MV-4-11 (cell line): ENCODE data around the gene ADAM12.
"Not testable (repeated sequence)": the region's sequence is repeated elsewhere in the genome, so short reads cannot be mapped to it uniquely, and the experiment has no call there.

Experiments used
- DNase-seq: peaks from one replicate; lab custom pipeline; 2025; lab: John Stamatoyannopoulos, UW

The ADAM12 gene

DNA sequence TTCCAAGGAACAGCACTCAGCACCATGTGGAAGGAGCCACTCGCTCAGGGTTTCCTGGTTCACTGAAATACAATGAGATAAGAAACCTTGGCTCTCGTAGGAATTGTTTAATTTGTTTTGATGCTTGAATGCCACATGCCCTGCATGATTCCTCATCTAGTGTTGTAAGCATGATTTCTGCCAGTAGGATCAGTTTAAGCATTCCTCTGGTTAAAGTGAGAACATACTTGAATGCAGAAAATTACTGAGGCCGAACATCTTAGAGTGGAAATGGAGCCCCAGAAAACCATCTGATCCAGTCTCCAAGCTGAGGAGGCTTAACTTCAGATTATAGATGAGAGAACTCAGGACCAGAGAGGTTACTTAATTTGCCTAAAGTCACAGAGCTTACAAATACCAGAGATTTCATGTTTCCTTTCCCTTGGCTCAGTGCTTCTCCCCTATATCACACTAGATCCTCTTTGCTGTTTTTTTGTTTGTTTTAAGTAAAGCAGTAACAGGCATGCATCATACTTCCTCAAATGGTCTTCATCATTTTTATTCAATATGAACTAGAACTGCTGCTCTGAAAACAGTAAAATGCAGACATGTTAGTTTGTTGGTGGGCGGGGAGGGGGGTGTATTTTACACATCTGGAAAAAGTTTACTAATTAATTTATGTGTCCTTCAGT is 125.1 kb downstream of the ADAM12 start:
- no peak for DNase-seq

DNA sequence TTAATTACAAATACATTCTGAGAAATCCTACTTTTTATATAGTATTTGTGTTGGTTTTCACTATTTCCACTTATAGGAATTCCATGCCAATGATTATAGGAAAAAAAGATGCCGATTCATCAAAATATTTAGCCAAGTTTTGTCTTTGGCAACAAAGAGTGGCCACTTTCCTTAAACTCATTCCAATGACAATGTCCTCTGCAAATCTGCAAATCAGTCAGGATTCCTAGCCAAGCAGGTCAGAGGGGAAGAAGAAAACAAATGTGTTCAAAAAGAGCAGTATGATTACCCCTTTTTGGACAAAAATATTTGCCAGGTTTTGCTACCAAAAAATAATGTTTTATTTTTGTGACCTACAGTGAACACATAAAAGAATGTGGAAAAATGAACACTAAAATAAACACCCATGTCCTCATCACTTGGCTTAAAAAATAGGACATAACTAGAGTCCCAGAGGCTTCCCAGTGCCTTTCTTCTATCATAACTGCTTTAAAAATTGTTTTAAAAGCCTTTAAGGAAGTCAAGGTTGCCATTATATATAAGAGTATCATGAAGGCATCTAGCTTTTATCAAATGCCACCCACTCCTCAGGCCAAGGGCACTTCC is 125.9 kb downstream of the ADAM12 start:
- no peak for DNase-seq

DNA sequence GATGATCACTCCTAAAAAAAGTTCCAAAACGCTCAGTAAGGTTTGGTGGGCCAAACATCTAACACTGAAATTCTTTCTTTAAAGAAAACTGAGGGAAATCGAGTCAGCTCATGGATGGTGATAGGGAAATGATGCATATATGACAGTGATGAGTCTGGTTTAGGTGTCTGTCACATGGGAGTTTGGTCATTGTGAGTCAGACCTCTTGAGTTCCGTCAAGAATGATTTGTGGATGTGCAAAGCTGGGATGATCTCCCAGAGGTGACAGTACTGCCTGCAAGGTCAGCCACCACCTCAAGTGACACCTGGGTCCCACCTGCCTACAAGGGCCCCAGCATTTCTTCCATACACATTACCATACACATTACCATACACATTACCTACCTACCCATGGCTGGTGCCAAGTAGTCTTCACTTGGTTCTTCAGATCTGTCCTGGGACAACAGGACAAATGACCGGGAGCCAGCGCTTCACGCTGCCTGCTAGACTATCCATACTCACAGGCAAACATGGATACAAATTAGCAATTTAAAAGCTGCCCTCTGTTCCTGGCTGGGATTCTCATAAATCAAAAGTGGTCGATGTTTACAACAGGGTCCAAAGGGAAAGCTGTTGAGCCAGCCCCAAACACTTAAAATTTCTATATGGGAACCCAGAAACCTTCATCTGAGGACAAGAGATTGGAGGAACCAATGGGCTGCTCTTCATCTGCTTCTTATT is 128.4 kb downstream of the ADAM12 start:
- DNase-seq: no peak

DNA sequence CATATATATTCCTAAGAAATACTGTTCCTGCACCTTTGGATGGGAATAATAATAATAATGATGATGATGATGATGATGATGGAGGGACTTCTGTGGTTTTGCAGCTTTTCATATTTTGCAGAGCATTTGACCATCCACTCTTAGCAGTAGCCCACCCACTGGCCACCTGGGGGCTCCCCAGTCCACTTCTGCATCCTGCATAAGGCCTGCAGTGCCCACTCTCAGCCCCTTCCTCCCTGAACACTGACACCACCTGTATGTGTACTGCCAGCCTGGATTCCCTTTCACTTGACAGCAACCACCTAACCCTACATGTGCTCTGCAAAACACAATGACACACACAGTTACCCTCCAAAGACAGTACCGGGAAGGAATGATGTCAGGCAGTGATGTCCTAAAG is 131.4 kb downstream of the ADAM12 start:
- DNase-seq: no peak

DNA sequence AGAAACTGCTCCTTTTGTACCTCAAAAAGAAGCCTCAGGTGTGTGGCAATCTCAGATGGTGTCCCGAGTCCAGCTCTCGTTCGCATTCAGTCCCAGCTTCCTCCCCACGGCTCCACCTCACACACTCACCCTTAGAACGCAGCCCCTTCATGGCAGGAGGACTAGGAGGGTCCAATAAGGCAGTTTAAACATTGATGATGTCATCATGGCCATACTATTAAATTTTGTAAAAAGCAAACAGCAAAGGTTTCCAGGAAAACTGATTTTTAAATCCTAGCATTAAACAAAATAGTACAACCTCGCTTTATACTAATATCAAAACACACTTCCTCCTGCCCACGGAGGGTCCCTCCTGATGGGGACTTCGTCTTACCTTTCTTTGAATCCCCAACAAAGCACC is 133.0 kb downstream of the ADAM12 start:
- no peak for DNase-seq

DNA sequence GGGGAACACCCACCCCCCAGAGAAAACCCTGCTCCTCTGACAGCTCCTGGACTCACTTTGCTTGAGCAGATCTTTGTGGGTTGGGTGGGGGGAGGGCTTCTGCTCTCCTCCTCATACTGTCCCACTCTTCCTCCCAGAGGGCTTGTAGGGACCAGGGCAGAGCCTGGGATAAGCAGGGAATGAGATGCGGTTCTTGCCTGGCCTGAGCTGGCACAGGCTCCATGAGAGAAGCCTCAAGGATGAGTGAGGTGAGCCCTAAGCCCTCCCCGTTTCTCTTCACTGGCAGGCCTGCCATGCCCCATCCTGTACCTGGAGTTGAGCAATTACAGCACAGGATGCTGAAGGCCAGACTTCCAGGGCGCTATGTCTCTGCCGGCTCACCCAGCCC is 134.7 kb downstream of the ADAM12 start:
- DNase-seq: no peak

DNA sequence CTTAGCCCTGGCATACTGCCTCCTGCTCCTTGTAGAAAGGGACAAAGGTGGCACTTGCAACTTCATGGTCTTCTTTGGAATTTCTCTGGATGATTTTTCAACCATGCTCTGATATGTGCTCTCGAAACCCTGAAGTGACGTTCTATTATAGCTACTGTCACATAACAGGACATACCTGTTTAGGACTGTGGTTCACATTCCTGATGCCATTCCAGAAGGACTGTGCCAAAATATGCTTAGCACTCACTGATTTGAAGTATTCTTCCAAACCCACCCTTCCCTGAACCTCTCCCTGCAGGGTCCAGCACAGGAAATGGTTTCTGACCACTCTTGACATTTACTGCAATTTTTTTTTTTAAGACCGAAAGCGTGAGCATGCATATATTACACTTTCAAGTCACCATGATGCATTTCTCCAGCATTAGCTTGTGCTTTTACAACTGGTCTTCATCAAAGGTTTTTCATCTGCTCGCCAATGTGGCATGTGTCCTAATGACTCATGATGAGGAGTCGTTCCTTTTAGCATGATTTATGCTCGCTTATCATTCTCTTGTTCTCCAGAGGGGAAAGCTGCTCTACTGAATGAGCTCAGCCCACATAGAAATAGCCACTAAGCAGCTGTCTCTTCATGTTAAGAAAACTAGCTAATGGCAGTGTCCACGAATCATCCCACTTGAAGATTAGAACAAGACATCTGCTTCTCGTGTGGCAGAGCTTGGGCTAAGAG is 135.2 kb downstream of the ADAM12 start:
- no peak for DNase-seq

DNA sequence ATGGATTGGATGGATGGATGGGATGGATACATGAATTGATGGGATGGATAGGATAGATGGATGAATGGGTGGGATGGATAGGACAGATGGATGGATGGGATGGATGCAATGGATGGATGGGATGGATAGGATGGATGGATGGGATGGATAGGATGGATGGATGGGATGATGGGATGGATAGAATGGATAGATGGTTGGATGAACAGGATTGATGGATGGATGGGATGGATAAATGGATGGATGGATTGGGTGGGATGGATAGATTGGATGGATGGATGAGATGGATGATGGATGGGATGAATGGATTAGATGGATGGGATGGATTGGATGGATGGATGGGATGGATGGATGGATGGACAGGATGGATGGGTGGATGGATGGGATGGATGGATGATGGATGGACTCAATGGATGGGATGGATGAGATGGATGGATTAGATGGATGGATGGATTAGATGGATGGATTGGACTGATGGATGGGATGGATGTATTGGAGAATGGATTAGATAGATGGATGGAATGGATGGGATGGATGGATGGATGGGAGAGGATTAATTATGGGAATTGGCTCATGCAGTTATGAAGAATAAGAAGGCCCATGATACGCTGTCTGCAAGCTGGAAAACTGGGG is 136.4 kb downstream of the ADAM12 start:
- DNase-seq: no peak

DNA sequence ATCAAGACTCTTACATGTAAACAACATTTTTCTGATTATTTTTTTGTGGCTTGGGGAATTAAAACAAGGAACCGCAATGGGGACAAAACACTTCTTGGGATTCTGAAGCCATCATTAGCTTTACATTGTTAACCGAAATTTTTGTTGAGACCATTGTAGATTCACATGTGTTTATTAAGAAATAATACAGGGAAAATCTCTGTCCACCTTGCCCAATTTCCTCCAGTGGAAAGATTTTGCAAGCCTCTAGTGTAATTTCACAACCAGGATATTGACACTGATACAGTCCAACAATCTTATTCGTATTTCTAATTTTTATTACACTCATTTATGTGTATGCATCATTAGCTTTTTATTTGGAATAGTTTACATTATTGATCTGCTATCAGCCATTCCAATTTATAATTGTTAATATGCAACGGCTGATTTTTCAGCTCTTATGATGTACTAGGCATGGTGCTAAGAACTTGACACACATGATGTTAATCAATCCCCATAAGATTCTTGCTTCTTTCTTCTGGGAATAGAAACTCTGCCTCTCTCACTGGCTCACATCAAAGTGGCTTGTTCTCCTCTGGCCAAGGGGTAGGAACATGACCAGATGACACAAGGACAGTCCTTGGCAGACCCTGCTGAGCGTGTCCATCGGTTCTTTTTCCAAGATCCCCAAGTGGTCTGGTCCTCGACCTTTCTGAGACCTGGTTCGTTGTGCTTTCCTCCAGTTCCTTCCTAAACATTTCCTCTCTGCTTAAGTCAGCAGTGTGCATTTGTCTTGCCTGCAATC is 137.6 kb downstream of the ADAM12 start:
- DNase-seq: no peak

DNA sequence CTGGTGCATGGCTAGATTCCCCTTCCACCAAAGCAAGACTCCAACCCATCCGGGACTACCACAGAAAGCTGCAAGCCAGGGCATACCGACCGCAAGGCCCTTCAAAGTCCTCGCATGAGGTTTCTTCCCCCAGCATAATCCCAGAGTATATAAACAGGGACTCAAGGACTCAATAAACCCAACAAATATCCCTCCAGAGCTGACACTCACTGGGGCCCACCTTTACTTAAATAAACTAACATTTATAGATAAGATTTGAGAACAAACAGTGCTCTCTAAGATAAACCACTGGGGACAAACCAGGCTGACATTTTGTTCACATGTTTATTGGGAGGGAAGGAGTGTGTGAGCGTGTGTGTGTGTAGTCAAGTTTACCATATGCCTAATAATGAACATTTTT is 138.2 kb downstream of the ADAM12 start:
- no peak for DNase-seq

DNA sequence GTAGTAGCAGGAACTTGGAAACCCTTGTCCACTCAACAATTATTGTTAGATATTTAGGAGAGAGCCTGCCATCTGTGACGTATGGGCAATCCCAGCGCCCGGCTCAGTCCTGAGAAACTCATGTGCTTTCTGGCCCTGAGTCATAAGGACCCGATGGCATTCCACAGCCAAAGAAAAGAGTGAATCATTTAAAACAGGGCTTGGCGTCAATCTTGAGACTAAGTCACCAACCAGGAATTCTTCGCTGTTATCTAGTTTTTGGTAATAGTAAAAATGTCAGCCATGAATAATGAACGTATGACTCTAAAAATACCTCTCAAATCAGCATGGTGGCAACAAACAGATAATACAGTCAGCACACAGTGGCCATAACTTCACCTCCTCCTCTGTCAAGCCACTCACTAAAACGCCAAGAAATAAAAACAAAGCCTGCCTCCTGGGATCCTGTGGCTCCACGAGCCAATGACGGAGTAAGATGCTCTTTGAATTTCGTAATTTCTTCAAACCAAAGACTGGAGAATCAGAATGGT is 140.8 kb downstream of the ADAM12 start:
- no peak for DNase-seq

DNA sequence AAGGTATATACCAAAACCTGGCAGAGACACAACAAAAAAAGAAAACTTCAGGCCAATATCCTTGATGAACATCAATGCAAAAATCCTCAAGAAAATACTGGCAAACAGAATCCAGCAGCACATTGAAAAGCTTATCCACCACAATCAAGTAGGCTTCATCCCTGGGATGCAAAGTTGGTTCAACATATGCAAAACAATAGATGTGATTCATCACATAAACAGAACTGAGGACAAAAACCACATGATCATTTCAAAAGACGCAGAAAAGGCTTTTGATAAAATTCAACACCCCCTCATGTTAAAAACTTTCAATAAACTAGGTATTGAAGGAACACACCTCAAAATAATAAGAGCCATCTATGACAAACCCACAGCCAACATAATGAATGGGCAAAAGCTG is 141.9 kb downstream of the ADAM12 start:
- DNase-seq: not testable (repeated sequence)

DNA sequence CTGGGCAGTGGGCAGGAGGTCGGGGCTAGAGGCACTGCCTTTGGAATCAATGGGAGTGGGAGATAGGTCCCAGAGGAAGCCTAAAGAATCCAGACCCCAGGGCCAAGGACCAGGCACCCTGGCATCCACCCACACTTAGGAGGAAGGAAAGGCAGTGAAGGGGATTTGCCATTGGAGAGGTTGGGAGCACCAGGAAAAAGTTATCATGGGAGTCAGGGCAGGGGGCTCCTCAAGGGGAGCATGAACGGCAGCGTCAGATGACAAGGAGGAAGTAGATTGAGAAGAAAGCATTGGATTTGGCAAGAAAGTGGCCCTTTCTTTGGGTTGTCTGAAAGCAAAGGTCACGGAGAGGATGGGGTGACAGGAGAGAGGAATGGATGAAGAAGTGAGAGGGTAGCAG is 142.8 kb downstream of the ADAM12 start:
- no peak for DNase-seq

DNA sequence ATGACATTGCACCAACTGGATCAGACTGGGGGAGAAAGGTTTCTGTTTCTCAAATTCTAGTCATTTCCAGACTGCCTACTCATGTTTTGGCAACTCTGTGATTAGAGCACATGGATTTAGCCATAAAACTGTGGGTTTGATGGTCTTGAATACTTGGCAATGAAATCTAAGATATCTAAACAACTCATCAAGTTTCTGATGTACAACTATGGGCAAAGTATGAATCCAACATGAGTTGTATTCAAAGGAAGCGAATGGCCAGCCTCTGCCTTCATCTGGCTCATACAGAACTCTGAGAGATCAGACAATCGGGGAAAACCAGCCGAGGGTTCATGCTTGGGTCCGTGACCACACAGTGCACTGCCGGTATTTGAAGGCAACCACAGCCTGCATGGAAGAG is 144.3 kb downstream of the ADAM12 start:
- DNase-seq: no peak

DNA sequence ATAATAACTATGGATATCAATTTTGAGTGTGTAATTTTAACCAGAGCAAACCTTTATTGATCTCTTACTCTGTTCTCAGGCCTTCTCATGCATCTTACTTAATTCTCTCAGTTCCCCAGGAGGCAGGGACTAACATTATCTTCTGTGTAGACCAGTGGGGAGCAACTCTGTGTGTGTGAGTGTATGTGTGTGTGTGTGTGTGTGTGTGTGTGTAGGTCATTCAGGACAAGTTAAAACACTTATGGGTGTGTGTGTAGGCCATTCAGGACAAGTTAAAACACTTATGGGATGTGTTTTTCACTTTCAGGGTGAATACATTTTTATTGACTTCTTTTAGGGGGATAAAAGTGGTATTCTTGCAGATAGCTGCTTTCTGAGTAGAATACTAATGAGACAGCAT is 145.0 kb downstream of the ADAM12 start:
- no peak for DNase-seq

DNA sequence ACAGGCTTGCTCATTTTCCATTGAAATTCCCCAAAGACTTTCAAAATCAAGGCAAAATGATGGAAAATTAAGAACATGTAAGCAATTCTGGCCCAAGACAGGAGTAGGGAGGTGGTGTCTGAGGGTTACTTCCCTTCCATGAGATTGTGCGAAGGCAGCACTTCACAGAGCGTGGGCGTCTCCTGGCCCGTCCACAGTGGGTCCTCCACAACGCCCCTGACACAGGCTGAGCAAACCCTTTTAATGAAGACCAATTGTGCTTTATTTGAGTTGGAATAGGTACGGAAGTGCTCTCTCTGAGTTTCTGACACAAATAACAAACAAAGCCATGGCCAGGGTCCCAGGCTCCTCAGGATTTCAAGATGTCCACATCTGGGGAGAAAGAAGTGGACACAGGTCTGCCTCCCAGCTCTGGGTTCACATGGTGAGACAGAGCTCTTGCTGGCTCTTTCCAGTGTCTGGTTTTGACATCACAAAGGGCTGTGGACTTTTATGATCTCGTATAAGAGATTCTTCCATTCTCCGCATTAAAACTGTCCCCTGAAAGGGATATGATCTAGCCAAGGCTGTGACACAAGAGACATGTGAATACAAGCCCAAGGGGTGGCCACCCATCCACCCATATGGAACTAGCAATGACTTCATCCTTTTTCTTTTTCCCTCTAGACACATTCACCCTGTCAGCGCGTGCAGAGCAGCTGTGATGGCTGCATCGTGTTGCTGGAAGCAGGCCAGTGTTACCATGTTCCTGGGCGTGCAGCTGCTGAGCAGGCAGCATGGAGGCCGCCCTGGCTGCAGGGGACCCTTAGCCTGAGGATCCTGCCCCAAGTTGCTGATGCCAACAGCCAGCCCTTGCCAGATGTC is 145.6 kb downstream of the ADAM12 start:
- DNase-seq: no peak

DNA sequence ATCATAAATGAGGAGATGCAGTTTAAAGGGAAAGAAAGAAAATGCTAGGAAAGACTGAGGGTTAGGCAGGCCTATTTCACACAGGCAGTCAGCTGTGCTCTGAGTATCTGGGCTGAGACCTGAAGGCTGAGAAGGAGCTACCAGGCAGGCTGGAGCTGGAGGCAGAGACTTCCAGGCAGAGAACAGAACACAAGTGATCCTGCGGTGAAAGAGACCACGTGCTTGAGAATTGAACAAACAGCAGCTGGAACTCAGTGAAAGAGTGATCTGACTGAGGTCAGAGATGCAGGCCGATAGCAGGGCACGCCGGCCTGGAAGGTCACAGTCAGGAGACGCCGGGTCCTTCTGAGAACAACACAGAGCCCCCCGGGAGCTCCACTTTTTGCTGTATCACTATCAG is 147.8 kb downstream of the ADAM12 start:
- DNase-seq: no peak

DNA sequence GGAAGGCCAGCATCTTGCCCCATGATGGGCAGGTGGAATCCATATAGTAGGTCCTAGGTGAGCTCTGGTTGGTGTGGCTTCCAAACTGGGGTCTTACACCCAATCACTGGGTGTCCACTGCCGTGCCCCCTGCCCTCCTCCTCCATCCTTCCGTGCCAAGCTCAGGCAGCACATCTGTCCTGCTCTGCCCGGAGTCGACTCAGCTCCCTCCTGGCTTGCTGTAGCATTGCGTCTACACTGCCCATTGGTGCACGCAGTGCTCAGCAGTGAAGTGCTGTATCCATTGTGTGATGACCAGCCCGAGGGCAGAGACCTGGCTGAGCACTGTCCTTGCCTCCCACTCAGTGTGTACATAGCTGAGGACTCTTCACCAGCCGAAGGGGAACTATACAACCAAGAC is 148.4 kb downstream of the ADAM12 start:
- DNase-seq: no peak

DNA sequence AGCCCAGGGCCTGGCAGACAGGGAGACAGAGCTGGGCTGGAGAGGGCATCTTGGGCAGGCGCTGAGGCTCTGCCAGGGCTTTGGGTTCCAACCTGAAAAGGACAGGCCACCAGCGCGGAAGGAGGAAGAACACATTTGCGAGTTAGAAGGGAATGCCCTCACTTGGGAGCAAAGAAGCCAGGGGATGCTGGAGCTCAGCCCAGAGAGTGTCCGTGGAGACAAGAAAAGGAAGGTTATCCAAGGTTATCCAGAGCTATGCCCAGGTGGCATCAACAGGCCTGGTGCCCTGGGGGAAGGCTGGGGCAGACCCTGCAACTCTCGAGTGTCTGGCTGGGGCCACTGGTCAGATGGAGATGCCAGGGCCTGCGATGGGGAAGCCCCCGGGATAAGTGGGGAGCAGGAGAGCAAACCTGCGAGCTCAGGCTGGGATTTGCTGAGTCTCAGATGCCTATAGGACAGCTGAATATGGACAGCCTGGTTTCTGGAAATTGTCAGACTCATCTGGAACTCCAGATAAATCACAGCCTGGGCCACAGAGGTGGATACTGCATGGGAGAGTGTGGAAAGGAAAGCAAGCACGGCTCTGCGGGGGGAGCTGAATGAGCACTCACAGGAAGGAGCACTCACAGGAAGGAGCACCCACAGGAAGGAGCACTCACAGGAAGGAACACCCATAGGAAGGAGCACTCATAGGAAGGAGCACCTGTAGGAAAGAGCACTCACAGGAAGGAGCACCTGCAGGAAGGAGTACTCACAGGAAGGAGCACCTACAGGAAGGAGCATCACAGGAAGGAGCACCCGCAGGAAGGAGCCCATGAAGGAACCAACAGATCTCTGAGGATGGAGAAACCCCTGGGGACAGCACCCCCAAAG is 152.1 kb downstream of the ADAM12 start:
- no peak for DNase-seq
